ENCODE data around the gene ESYT1. TPM values are rescaled to one million over a fixed set of nuclear protein-coding genes. Genes with fewer than 3 reads are reported as not detected.

Gene ESYT1
- total RNA-seq, 1 experiment from 2014 or later: 138 TPM

- no peaks in the 10 kb centered on the region for H3K27me3 ChIP-seq (replicated peaks)
- peak overlapping the region; percentile 53 for H3K4me3 ChIP-seq
- peak; percentile 62 to 72 for DNase-seq (ENCODE audit: low read depth in 1 of 2, low spot score in 2 of 2)
- no peaks in the 10 kb centered on the region for H3K9me3 ChIP-seq (replicated peaks)
- peaks cover 19% of the 10 kb centered on the region for H3K4me1 ChIP-seq (replicated peaks)
- H3K27ac ChIP-seq: no peak overlapping the region
- peaks cover 49% of the 10 kb centered on the region for H3K36me3 ChIP-seq
Observed at GRCh38 chr12:56129206-56129941, 1.3 kb downstream of the ESYT1 start.

- H3K4me1 ChIP-seq (replicated peaks): peaks cover 19% of the 10 kb centered on the region
- H3K36me3 ChIP-seq: peaks cover 54% of the 10 kb centered on the region
- no peak overlapping the region for H3K4me3 ChIP-seq
- no peaks in the 10 kb centered on the region for H3K27me3 ChIP-seq (replicated peaks)
- H3K27ac ChIP-seq: no peak overlapping the region
- no peak for DNase-seq (ENCODE audit: low read depth in 1 of 2, low spot score in 2 of 2)
- H3K9me3 ChIP-seq (replicated peaks): no peaks in the 10 kb centered on the region
Observed at GRCh38 chr12:56129942-56130495, 2.0 kb downstream of the ESYT1 start.

- H3K27me3 ChIP-seq (replicated peaks): no peaks in the 10 kb centered on the region
- peaks cover 17% of the 10 kb centered on the region for H3K4me1 ChIP-seq (replicated peaks)
- H3K36me3 ChIP-seq: peaks cover 61% of the 10 kb centered on the region
- no peaks in the 10 kb centered on the region for H3K9me3 ChIP-seq (replicated peaks)
- H3K4me3 ChIP-seq: no peak overlapping the region
- H3K27ac ChIP-seq: no peak overlapping the region
- DNase-seq (ENCODE audit: low read depth in 1 of 2, low spot score in 2 of 2): no peak
Observed at GRCh38 chr12:56130876-56131275, 2.8 kb downstream of the ESYT1 start.

DNA sequence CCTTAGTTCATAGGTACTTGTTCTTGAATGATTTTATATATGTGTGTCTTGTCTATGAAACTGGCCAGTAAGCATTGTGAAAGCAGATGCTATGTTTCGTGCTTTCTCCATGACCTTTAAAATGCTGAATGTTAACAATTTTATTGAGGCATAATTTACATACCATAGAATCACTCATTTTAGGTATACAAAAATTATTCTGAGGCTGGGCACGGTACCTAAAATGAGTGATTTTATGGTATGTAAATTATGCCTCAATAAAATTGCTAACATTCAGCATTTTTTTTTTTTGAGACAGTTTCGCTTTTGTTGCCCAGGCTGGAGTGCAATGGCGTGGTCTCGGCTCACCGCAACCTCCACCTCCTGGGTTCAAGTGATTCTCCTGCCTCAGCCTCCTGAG is 6.8 kb downstream of the ESYT1 start:
- Histone ChIP-seq H3K27ac (no peak overlapping the region), H3K27me3 (replicated peaks) (no peaks in the 10 kb centered on the region), H3K36me3 (peaks cover 94% of the 10 kb centered on the region), H3K4me3 (no peak overlapping the region), H3K4me1 (replicated peaks) (no peaks in the 10 kb centered on the region; the same call in 1 of the 2 replicates), H3K9me3 (replicated peaks) (no peaks in the 10 kb centered on the region)
- DNase-seq (ENCODE audit: low read depth in 1 of 2, low spot score in 2 of 2): no peak

DNA sequence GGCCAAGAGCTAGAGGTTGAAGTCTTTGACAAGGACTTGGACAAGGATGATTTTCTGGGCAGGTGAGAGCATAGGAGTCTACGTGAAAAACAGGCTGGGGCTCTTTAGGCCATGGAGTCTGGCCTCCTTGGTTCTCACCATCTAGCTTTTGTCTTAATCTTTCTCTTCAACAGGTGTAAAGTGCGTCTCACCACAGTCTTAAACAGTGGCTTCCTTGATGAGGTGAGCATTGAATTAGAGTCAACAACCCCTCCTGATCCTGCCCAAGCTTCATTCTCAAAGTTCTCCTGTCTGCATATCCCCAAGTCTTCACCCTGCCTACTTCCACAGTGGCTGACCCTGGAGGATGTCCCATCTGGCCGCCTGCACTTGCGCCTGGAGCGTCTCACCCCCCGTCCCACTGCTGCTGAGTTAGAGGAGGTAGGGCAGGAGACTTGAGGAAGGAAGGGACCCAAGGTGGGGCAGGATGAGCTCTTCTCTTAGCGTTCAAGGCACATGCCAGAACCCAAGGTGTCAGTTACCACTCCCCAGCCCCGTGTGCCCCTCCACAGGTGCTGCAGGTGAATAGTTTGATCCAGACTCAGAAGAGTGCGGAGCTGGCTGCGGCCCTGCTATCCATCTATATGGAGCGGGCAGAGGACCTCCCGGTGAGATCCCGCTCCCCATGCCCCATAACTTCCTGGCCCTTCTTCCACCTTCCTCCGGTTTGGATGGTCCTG is 9.9 kb downstream of the ESYT1 start:
- Histone ChIP-seq H3K27me3 (replicated peaks) (no peaks in the 10 kb centered on the region), H3K36me3 (peaks cover 91% of the 10 kb centered on the region), H3K4me3 (no peak overlapping the region), H3K9me3 (replicated peaks) (no peaks in the 10 kb centered on the region), H3K4me1 (replicated peaks) (no peaks in the 10 kb centered on the region), H3K27ac (no peak overlapping the region)
- DNase-seq (ENCODE audit: low read depth in 1 of 2, low spot score in 2 of 2): no peak

GRCh38 chr12:56141946-56142784 is 14.1 kb downstream of the ESYT1 start:
- H3K4me1 ChIP-seq (replicated peaks): no peaks in the 10 kb centered on the region
- peaks cover 78% of the 10 kb centered on the region for H3K36me3 ChIP-seq
- no peak overlapping the region for H3K4me3 ChIP-seq
- no peak overlapping the region for H3K27ac ChIP-seq
- H3K9me3 ChIP-seq (replicated peaks): no peaks in the 10 kb centered on the region
- no peaks in the 10 kb centered on the region for H3K27me3 ChIP-seq (replicated peaks)
- no peak for DNase-seq (ENCODE audit: low read depth in 1 of 2, low spot score in 2 of 2)

- Histone ChIP-seq H3K27me3 (replicated peaks) (no peaks in the 10 kb centered on the region), H3K4me3 (no peak overlapping the region), H3K9me3 (replicated peaks) (no peaks in the 10 kb centered on the region), H3K36me3 (peaks cover 68% of the 10 kb centered on the region), H3K27ac (no peak overlapping the region), H3K4me1 (replicated peaks) (no peaks in the 10 kb centered on the region)
- DNase-seq (ENCODE audit: low read depth in 1 of 2, low spot score in 2 of 2): no peak
Observed at GRCh38 chr12:56143217-56143616, 15.2 kb downstream of the ESYT1 start.

DNA sequence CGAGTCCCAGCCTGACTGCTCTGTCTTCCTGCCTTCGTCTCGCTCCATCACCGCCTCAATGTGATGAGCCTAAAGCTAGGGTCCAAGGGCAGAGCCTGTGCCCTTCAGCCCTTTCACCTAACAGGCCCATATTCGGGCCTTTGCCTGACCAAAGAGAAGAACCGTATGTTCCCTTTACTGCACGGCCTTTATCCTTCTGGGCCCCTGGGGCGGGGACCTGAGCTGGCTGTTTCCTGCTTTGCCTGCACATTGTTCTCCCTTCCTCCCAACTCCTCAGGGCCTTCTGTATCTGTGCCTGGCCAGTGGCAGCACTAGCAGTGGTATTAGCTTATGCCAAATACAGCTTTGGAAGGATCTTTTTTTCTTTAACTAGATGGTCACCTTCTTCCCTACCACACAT is 15.8 kb downstream of the ESYT1 start:
- no peak overlapping the region for H3K4me3 ChIP-seq
- H3K27me3 ChIP-seq (replicated peaks): no peaks in the 10 kb centered on the region
- H3K4me1 ChIP-seq (replicated peaks): no peaks in the 10 kb centered on the region
- no peak overlapping the region for H3K27ac ChIP-seq
- no peak for DNase-seq (ENCODE audit: low read depth in 1 of 2, low spot score in 2 of 2)
- no peaks in the 10 kb centered on the region for H3K9me3 ChIP-seq (replicated peaks)
- H3K36me3 ChIP-seq: peaks cover 61% of the 10 kb centered on the region

- Histone ChIP-seq H3K4me3 (no peak overlapping the region), H3K4me1 (replicated peaks) (no peaks in the 10 kb centered on the region), H3K27ac (no peak overlapping the region), H3K36me3 (peaks cover 48% of the 10 kb centered on the region), H3K27me3 (replicated peaks) (no peaks in the 10 kb centered on the region), H3K9me3 (replicated peaks) (no peaks in the 10 kb centered on the region)
- no peak for DNase-seq (ENCODE audit: low read depth in 1 of 2, low spot score in 2 of 2)
Observed at GRCh38 chr12:56145217-56145616, 17.1 kb downstream of the ESYT1 start.

DNA sequence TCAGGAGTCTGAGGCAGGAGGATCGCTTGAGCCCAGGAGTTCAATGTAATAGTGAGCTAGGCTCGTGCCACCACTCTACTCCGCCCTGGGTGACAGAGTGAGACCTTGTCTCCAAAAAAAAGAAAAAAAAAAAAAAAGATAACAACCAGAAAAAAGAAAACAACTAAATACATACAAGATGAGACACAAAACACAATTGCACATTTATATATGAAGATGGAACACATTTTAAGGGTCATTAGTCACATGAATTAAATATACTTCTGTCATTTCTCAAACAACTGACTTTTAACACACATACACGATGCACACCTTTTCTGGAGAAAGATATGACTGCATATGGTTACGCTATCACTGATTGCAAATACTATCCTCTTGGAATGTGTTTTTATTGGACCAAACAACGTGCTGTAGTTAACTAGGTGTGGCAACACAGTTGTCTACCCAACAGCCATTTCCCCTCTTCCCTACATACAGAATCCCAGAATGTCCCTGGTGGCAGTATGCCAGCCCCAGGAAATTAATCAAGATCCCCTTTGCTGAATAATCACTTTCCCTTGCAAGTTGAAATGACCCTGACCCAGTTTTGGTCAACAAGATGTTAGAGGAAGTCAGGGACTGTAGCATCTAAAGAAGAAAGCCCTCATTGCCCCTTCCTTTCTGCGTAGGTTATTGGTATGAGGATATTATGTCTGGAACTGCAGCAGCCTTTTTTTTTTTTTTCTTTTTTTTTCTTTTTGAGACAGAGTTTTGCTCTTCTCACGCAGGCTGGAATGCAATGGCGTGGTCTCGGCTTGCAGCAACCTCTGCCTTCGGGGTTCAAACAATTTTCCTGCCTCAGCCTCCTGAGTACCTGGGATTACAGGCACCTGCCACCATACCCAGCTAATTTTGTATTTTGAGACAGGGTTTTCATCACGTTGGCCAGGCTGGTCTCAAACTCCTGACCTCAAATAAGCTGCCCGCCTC is 18.7 kb downstream of the ESYT1 start:
- Histone ChIP-seq H3K27ac (no peak overlapping the region), H3K9me3 (replicated peaks) (no peaks in the 10 kb centered on the region), H3K36me3 (peaks cover 34% of the 10 kb centered on the region), H3K4me1 (replicated peaks) (peaks cover 4% of the 10 kb centered on the region), H3K27me3 (replicated peaks) (no peaks in the 10 kb centered on the region), H3K4me3 (no peak overlapping the region)
- DNase-seq (ENCODE audit: low read depth in 1 of 2, low spot score in 2 of 2): no peak

DNA sequence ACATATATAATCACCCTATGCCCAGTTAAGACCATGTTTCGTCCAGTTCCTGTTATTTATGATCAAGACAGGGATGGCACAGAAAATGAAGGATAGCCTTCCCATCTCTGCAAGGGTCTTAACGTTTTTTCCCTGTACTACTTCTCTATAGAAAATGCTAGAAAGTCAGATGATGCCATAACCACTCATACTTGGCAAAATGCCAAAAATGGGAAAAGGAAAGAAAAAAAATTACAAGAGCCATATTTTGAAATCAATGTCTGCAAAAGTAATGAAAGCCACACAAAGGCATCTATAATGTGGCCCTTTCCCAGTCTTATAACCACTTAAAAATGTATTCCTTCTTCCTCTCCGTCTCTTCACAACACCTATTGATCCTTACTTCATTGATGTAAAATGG is 22.5 kb downstream of the ESYT1 start:
- Histone ChIP-seq H3K36me3 (no peaks in the 10 kb centered on the region; the same call in 1 of the 2 replicates), H3K4me1 (replicated peaks) (peaks cover 15% of the 10 kb centered on the region), H3K4me3 (no peak overlapping the region), H3K27ac (no peak overlapping the region), H3K9me3 (replicated peaks) (no peaks in the 10 kb centered on the region), H3K27me3 (replicated peaks) (no peaks in the 10 kb centered on the region)
- DNase-seq (ENCODE audit: low read depth in 1 of 2, low spot score in 2 of 2): no peak

GRCh38 chr12:56151672-56152131 is 23.6 kb downstream of the ESYT1 start:
- peak overlapping the region; percentile 88 for H3K27ac ChIP-seq
- no peaks in the 10 kb centered on the region; the same call in 1 of the 2 replicates for H3K36me3 ChIP-seq
- H3K4me3 ChIP-seq: peak overlapping the region; percentile 44
- no peak for DNase-seq (ENCODE audit: low read depth in 1 of 2, low spot score in 2 of 2)
- H3K4me1 ChIP-seq (replicated peaks): peaks cover 16% of the 10 kb centered on the region
- no peaks in the 10 kb centered on the region for H3K9me3 ChIP-seq (replicated peaks)
- H3K27me3 ChIP-seq (replicated peaks): no peaks in the 10 kb centered on the region

Measured in SJSA1 (cell line).